WTC11 (cell line): ENCODE measurements around the gene SPEN. TPM values are rescaled to one million over a fixed set of nuclear protein-coding genes. Genes with fewer than 3 reads are reported as not detected.

ENCODE experiments used
- ATAC-seq: fragments of 200-7000 bp; cut with Tn5 transposase; 2 replicates; pipeline ENCODE4 v1.10.0; 2021; ENCODE audit warnings: mild to moderate bottlenecking, moderate library complexity
- CTCF ChIA-PET: fragments of 300-600 bp; sonication (Branson Sonifier 250); formaldehyde crosslinking; loops from one replicate; lab custom pipeline; 2021; ENCODE audit warnings: antibody characterized with exemption; lab: Charles Lee
- POLR2A ChIA-PET: fragments of 350-600 bp; sonication (Branson Sonifier 250); formaldehyde crosslinking; loops from one replicate; lab custom pipeline; 2021; ENCODE audit warnings: antibody characterized with exemption; lab: Charles Lee
- DNase-seq: peaks from one replicate; pipeline ENCODE4 v3.0.0; 2021; ENCODE audit warnings: low spot score
- H3K27ac Mint-ChIP-seq: 2 replicates; pipeline ENCODE4 v1.8.0; 2021; ENCODE audit warnings: mixed read lengths
- H3K27me3 Mint-ChIP-seq: 2 replicates; pipeline ENCODE4 v1.8.0; 2021; ENCODE audit warnings: low read depth, mild to moderate bottlenecking, moderate library complexity, mixed read lengths
- H3K36me3 Mint-ChIP-seq: 2 replicates; pipeline ENCODE4 v1.8.0; 2021; ENCODE audit warnings: mixed read lengths
- H3K4me1 Mint-ChIP-seq: 2 replicates; pipeline ENCODE4 v1.8.0; 2022; ENCODE audit warnings: mixed read lengths
- H3K4me3 Mint-ChIP-seq: 2 replicates; pipeline ENCODE4 v1.8.0; 2021; ENCODE audit warnings: mild to moderate bottlenecking, moderate library complexity, mixed read lengths
- H3K9me3 Mint-ChIP-seq: 2 replicates; pipeline ENCODE4 v1.8.0; 2021; ENCODE audit warnings: mixed read lengths
- CREB1 ChIP-seq: sonication (generic); formaldehyde crosslinking; IDR thresholded peaks from 2 replicates; pipeline ENCODE4 v1.8.0; 2023; ENCODE audit warnings: mild to moderate bottlenecking, missing genetic modification reagents
- E2F5 ChIP-seq: sonication (generic); formaldehyde crosslinking; IDR thresholded peaks from 2 replicates; pipeline ENCODE4 v1.8.1; 2022; ENCODE audit warnings: mild to moderate bottlenecking, moderate library complexity, missing genetic modification reagents
- ESRRA ChIP-seq: sonication (generic); formaldehyde crosslinking; IDR thresholded peaks from 2 replicates; pipeline ENCODE4 v1.8.1; 2022; ENCODE audit warnings: mild to moderate bottlenecking, missing genetic modification reagents, borderline replicate concordance
- FOXP1 ChIP-seq: sonication (generic); formaldehyde crosslinking; IDR thresholded peaks from 2 replicates; pipeline ENCODE4 v1.8.0; 2022; ENCODE audit warnings: missing genetic modification reagents, mild to moderate bottlenecking, moderate library complexity, borderline replicate concordance
- IRF1 ChIP-seq: sonication (generic); formaldehyde crosslinking; IDR thresholded peaks from 2 replicates; pipeline ENCODE4 v1.8.0; 2023; ENCODE audit warnings: missing genetic modification reagents
- KAT7 ChIP-seq: sonication (generic); formaldehyde crosslinking; IDR thresholded peaks from 2 replicates; pipeline ENCODE4 v1.8.1; 2023; ENCODE audit warnings: missing genetic modification reagents, mild to moderate bottlenecking, borderline replicate concordance
- NFATC4 ChIP-seq: fragments of 250-450 bp; sonication (Bioruptor Pico); IDR thresholded peaks from 2 replicates; pipeline ENCODE4 v1.9.0; 2021; ENCODE audit warnings: mild to moderate bottlenecking
- NFE2L1 ChIP-seq: sonication (generic); formaldehyde crosslinking; IDR thresholded peaks from 2 replicates; pipeline ENCODE4 v1.8.1; 2023; ENCODE audit warnings: missing genetic modification reagents
- SMAD3 ChIP-seq: sonication (generic); formaldehyde crosslinking; IDR thresholded peaks from 2 replicates; pipeline ENCODE4 v1.8.0; 2022; ENCODE audit warnings: missing genetic modification reagents, mild to moderate bottlenecking, borderline replicate concordance
- SOX15 ChIP-seq: fragments of 250-450 bp; sonication (Bioruptor Pico); IDR thresholded peaks from 2 replicates; pipeline ENCODE4 v1.9.0; 2021; ENCODE audit warnings: mild to moderate bottlenecking
- ZNF121 ChIP-seq: sonication (generic); formaldehyde crosslinking; IDR thresholded peaks from 2 replicates; pipeline ENCODE4 v1.8.0; 2023; ENCODE audit warnings: missing genetic modification reagents
- ZNF263 ChIP-seq: sonication (generic); formaldehyde crosslinking; IDR thresholded peaks from 2 replicates; pipeline ENCODE4 v1.8.1; 2022; ENCODE audit warnings: low read depth, mild to moderate bottlenecking, moderate library complexity, missing genetic modification reagents
- ZNF396 ChIP-seq: fragments of 250-450 bp; sonication (Bioruptor Pico); IDR thresholded peaks from 2 replicates; pipeline ENCODE4 v1.8.0; 2021; ENCODE audit warnings: mild to moderate bottlenecking, moderate library complexity, borderline replicate concordance
- ZNF671 ChIP-seq: fragments of 250-450 bp; sonication (Bioruptor Pico); IDR thresholded peaks from 2 replicates; pipeline ENCODE4 v1.8.0; 2021; ENCODE audit warnings: mild to moderate bottlenecking
- total RNA-seq: library from RNA; stranded (reverse); gene quantifications from 3 replicates; pipeline ENCODE4 v1.2.3, GENCODE V29; 2021
- TF ChIP-seq, protein P1 (sequence below): sonication (generic); formaldehyde crosslinking; IDR thresholded peaks from 2 replicates; pipeline ENCODE4 v1.8.1; 2022; ENCODE audit warnings: mild to moderate bottlenecking, missing genetic modification reagents, moderate library complexity, borderline replicate concordance
- TF ChIP-seq, protein P2 (sequence below): fragments of 250-450 bp; sonication (Bioruptor Pico); IDR thresholded peaks from 2 replicates; pipeline ENCODE4 v1.9.0; 2021; ENCODE audit warnings: mild to moderate bottlenecking, borderline replicate concordance
- TF ChIP-seq, protein P3 (sequence below): sonication (generic); formaldehyde crosslinking; conservative IDR thresholded peaks from 2 replicates; pipeline ENCODE4 v1.8.1; 2023; ENCODE audit warnings: mild to moderate bottlenecking, low read depth, missing genetic modification reagents, moderate library complexity

The SPEN gene
- total RNA-seq, 1 experiment from 2014 or later, result 48.8 TPM

GRCh38 chr1:15970911-15971310 is 123.4 kb downstream of the SPEN start:
- POLR2A ChIA-PET, result no interaction called here
- TF ChIP-seq ZNF396 (CRISPR knock-in tag), result no peak
- TF ChIP-seq CREB1 (CRISPR knock-in tag), result no peak
- DNase-seq (no peak), ATAC-seq (no peak)
- Mint-ChIP-seq H3K9me3 (peaks cover 12% of the 10 kb centered on the region), H3K27ac (no peak overlapping the region), H3K36me3 (peaks cover 41% of the 10 kb centered on the region), H3K4me3 (no peak overlapping the region), H3K27me3 (no peaks in the 10 kb centered on the region), H3K4me1 (peaks cover 6% of the 10 kb centered on the region)
- CTCF ChIA-PET, result interaction anchor here (0.8 to 1.0 kb wide), 2 partner anchors 11 to 13 kb away, joined by 3 to 4 read pairs; no protein-coding TSS in a partner anchor

- CTCF ChIA-PET, result interaction anchor here (0.6 kb wide), 1 partner anchor 92 kb away, joined by 3 read pairs; no protein-coding TSS in a partner anchor
- H3K27me3 Mint-ChIP-seq, result no peaks in the 10 kb centered on the region; the same call in 1 of the 2 replicates
These were observed 124.9 kb downstream of the SPEN start for GRCh38 chr1:15972409-15972808.

DNA sequence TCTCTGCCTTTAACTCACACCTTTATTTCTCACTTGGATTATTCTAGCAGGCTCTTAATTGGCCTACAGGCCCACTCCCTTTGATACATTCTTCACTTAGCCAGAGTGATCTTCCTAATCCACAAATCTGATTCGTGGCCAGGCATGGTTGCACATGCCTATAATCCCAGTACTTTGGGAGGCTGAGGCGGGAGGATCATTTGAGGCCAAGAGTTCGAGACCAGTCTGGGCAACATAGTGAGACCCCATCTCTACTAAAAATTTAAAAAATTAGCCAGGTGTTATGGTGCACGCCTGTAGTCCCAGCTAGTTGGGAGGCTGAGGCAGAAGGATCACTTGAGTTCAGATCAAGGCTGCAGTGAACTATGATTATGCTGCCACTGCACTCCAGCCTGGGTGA is 126.3 kb downstream of the SPEN start:
- H3K4me3 Mint-ChIP-seq, result no peak overlapping the region
- H3K36me3 Mint-ChIP-seq, result peaks cover 31% of the 10 kb centered on the region
- H3K27me3 Mint-ChIP-seq, result no peaks in the 10 kb centered on the region; the same call in 1 of the 2 replicates
- peak; percentile 58; the same call in 1 of the 2 replicates for TF ChIP-seq ZNF121 (CRISPR knock-in tag)
- TF ChIP-seq CREB1 (CRISPR knock-in tag), result no peak
- ATAC-seq (no peak), DNase-seq (no peak)
- POLR2A ChIA-PET, result no interaction called here
- peaks cover 17% of the 10 kb centered on the region for H3K9me3 Mint-ChIP-seq
- H3K27ac Mint-ChIP-seq, result no peak overlapping the region
- H3K4me1 Mint-ChIP-seq, result peaks cover 12% of the 10 kb centered on the region
- CTCF ChIA-PET, result interaction anchor here (0.7 kb wide), 1 partner anchor 38 kb away, joined by 3 read pairs; no protein-coding TSS in a partner anchor

More at GRCh38 chr1:15972409-15972808, 124.9 kb downstream of the SPEN start:
- DNase-seq, result no peak
- peaks cover 15% of the 10 kb centered on the region for H3K9me3 Mint-ChIP-seq
- no peak overlapping the region for H3K27ac Mint-ChIP-seq
- TF ChIP-seq ZNF671 (no peak), NFE2L1 (CRISPR knock-in tag) (no peak), NFATC4 (no peak), SMAD3 (no peak), IRF1 (CRISPR knock-in tag) (no peak), ESRRA (CRISPR knock-in tag) (no peak)
- TF ChIP-seq, protein P1, sequence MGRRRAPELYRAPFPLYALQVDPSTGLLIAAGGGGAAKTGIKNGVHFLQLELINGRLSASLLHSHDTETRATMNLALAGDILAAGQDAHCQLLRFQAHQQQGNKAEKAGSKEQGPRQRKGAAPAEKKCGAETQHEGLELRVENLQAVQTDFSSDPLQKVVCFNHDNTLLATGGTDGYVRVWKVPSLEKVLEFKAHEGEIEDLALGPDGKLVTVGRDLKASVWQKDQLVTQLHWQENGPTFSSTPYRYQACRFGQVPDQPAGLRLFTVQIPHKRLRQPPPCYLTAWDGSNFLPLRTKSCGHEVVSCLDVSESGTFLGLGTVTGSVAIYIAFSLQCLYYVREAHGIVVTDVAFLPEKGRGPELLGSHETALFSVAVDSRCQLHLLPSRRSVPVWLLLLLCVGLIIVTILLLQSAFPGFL (CRISPR knock-in tag), result no peak
- TF ChIP-seq, all 79 proteins: peak for 0
- peaks cover 12% of the 10 kb centered on the region for H3K4me1 Mint-ChIP-seq
- POLR2A ChIA-PET, result no interaction called here
- no peak overlapping the region for H3K4me3 Mint-ChIP-seq
- ATAC-seq, result no peak
- peaks cover 41% of the 10 kb centered on the region for H3K36me3 Mint-ChIP-seq

GRCh38 chr1:15974855-15975254 is 127.3 kb downstream of the SPEN start:
- DNase-seq, result no peak
- Mint-ChIP-seq H3K9me3 (peaks cover 13% of the 10 kb centered on the region), H3K4me3 (peak overlapping the region; percentile 89), H3K36me3 (peaks cover 23% of the 10 kb centered on the region), H3K27ac (peak overlapping the region; percentile 25; the same call in 1 of the 2 replicates), H3K27me3 (no peaks in the 10 kb centered on the region; the same call in 1 of the 2 replicates), H3K4me1 (peaks cover 12% of the 10 kb centered on the region)
- CTCF ChIA-PET, result interaction anchor here (0.6 to 3.1 kb wide), 24 partner anchors 10 to 443 kb away, joined by 3 to 19 read pairs (median 4); partner anchors contain the start of genes FAM131C, SPEN and SRARP
- ATAC-seq, result no peak
- POLR2A ChIA-PET, result no interaction called here
- no peak for TF ChIP-seq ESRRA (CRISPR knock-in tag)
- TF ChIP-seq, protein P1 (CRISPR knock-in tag), result no peak
- TF ChIP-seq E2F5 (CRISPR knock-in tag), result no peak
- TF ChIP-seq, protein P2, sequence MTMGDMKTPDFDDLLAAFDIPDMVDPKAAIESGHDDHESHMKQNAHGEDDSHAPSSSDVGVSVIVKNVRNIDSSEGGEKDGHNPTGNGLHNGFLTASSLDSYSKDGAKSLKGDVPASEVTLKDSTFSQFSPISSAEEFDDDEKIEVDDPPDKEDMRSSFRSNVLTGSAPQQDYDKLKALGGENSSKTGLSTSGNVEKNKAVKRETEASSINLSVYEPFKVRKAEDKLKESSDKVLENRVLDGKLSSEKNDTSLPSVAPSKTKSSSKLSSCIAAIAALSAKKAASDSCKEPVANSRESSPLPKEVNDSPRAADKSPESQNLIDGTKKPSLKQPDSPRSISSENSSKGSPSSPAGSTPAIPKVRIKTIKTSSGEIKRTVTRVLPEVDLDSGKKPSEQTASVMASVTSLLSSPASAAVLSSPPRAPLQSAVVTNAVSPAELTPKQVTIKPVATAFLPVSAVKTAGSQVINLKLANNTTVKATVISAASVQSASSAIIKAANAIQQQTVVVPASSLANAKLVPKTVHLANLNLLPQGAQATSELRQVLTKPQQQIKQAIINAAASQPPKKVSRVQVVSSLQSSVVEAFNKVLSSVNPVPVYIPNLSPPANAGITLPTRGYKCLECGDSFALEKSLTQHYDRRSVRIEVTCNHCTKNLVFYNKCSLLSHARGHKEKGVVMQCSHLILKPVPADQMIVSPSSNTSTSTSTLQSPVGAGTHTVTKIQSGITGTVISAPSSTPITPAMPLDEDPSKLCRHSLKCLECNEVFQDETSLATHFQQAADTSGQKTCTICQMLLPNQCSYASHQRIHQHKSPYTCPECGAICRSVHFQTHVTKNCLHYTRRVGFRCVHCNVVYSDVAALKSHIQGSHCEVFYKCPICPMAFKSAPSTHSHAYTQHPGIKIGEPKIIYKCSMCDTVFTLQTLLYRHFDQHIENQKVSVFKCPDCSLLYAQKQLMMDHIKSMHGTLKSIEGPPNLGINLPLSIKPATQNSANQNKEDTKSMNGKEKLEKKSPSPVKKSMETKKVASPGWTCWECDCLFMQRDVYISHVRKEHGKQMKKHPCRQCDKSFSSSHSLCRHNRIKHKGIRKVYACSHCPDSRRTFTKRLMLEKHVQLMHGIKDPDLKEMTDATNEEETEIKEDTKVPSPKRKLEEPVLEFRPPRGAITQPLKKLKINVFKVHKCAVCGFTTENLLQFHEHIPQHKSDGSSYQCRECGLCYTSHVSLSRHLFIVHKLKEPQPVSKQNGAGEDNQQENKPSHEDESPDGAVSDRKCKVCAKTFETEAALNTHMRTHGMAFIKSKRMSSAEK (CRISPR knock-in tag), result no peak
- no peak for TF ChIP-seq FOXP1
- no peak for TF ChIP-seq KAT7 (CRISPR knock-in tag)
- TF ChIP-seq ZNF263 (CRISPR knock-in tag), result no peak
- TF ChIP-seq, protein P3, sequence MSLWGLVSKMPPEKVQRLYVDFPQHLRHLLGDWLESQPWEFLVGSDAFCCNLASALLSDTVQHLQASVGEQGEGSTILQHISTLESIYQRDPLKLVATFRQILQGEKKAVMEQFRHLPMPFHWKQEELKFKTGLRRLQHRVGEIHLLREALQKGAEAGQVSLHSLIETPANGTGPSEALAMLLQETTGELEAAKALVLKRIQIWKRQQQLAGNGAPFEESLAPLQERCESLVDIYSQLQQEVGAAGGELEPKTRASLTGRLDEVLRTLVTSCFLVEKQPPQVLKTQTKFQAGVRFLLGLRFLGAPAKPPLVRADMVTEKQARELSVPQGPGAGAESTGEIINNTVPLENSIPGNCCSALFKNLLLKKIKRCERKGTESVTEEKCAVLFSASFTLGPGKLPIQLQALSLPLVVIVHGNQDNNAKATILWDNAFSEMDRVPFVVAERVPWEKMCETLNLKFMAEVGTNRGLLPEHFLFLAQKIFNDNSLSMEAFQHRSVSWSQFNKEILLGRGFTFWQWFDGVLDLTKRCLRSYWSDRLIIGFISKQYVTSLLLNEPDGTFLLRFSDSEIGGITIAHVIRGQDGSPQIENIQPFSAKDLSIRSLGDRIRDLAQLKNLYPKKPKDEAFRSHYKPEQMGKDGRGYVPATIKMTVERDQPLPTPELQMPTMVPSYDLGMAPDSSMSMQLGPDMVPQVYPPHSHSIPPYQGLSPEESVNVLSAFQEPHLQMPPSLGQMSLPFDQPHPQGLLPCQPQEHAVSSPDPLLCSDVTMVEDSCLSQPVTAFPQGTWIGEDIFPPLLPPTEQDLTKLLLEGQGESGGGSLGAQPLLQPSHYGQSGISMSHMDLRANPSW, result no peak
- TF ChIP-seq SOX15, result no peak
- TF ChIP-seq NFE2L1 (CRISPR knock-in tag), result no peak
